Calu3 (cell line): ENCODE data around the gene TTLL11. TPM values are rescaled to one million over a fixed set of nuclear protein-coding genes. Genes with fewer than 3 reads are reported as not detected.

Experiments used
- BruUV-seq: library from RNA; stranded (reverse); fragments of 400-500 nt; replicated peaks from 2 replicates; lab custom pipeline; 2021; lab: Mats Ljungman, UMichigan
- CTCF ChIA-PET: fragments of 300-600 bp; sonication (Branson Sonifier 250); formaldehyde crosslinking; loops from one replicate; lab custom pipeline; 2022; ENCODE audit warnings: antibody characterized with exemption; lab: Charles Lee
- DNase-seq: peaks from one replicate; pipeline ENCODE4 v3.0.0; 2022
- H3K27ac Mint-ChIP-seq: one replicate; pipeline ENCODE4 v1.8.0; 2022; ENCODE audit warnings: mixed read lengths; ENCODE audit not compliant: unreplicated experiment
- H3K27me3 Mint-ChIP-seq: one replicate; pipeline ENCODE4 v1.8.0; 2022; ENCODE audit warnings: mixed read lengths; ENCODE audit not compliant: unreplicated experiment
- H3K36me3 Mint-ChIP-seq: one replicate; pipeline ENCODE4 v1.8.0; 2022; ENCODE audit warnings: mild to moderate bottlenecking, moderate library complexity, mixed read lengths; ENCODE audit not compliant: insufficient read depth, unreplicated experiment
- H3K4me1 Mint-ChIP-seq: one replicate; pipeline ENCODE4 v1.8.0; 2022; ENCODE audit warnings: mild to moderate bottlenecking, low read depth, mixed read lengths; ENCODE audit not compliant: unreplicated experiment
- H3K4me3 Mint-ChIP-seq: one replicate; pipeline ENCODE4 v1.8.0; 2022; ENCODE audit warnings: mild to moderate bottlenecking, low read depth, moderate library complexity, mixed read lengths; ENCODE audit not compliant: unreplicated experiment
- H3K9me3 Mint-ChIP-seq: one replicate; pipeline ENCODE4 v1.8.0; 2022; ENCODE audit warnings: low read depth, mixed read lengths; ENCODE audit not compliant: unreplicated experiment
- intact Hi-C: fragments of 100-400 bp; cut with micrococcal nuclease; formaldehyde crosslinking; loops from one replicate; pipeline ENCODE4 v1.10.0; 2022; ENCODE audit not compliant: unreplicated experiment
- total RNA-seq: library from RNA; stranded (reverse); gene quantifications from 2 replicates; pipeline ENCODE4 v1.2.3, GENCODE V29; 2022
- TF ChIP-seq, protein P1 (sequence below): fragments of 200-600 bp; IDR thresholded peaks from one replicate; pipeline ENCODE4 v1.8.0; 2022; ENCODE audit warnings: antibody characterized with exemption; ENCODE audit not compliant: unreplicated experiment

The TTLL11 gene
- total RNA-seq, 1 experiment from 2014 or later = 10.5 TPM

DNA sequence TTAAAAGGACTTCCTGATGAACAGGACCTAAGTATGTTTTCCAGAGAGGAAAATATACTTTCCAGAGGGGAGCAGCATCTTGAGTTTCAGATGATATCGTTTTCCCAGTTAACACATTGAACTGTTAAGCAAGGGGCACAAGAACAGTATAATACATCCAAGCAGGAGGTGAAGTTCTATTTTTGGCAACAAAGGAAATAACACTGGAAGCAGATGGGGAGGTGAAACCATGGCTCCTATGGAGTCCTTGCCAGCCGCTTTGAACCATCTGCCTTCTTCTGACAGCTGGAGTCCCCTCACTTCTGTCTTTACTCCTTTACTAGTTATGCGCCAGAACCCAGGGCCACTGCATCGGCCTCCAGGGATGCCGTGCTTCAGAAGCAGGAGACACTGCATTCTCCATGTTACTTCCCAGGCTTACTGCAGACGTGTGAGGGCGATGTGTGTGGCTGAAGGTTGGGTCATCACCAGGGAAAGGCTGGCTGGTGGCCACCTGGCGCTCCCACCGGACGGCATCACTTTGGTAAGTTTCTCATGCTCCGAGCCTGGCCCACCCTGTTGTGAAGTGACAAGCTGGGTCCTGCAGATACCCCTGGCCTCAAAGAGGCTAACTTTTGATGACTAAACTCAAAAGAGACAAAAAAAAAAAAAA lies 77.8 kb downstream of the TTLL11 start:
- Mint-ChIP-seq H3K4me1 (no peaks in the 10 kb centered on the region), H3K9me3 (no peaks in the 10 kb centered on the region), H3K36me3 (no peaks in the 10 kb centered on the region), H3K27me3 (no peaks in the 10 kb centered on the region), H3K27ac (no peak overlapping the region), H3K4me3 (no peak overlapping the region)
- no peak for DNase-seq
- no TSS peak for BruUV-seq
- intact Hi-C loops = no loop called here
- TF ChIP-seq, protein P1, sequence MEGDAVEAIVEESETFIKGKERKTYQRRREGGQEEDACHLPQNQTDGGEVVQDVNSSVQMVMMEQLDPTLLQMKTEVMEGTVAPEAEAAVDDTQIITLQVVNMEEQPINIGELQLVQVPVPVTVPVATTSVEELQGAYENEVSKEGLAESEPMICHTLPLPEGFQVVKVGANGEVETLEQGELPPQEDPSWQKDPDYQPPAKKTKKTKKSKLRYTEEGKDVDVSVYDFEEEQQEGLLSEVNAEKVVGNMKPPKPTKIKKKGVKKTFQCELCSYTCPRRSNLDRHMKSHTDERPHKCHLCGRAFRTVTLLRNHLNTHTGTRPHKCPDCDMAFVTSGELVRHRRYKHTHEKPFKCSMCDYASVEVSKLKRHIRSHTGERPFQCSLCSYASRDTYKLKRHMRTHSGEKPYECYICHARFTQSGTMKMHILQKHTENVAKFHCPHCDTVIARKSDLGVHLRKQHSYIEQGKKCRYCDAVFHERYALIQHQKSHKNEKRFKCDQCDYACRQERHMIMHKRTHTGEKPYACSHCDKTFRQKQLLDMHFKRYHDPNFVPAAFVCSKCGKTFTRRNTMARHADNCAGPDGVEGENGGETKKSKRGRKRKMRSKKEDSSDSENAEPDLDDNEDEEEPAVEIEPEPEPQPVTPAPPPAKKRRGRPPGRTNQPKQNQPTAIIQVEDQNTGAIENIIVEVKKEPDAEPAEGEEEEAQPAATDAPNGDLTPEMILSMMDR = no peak
- CTCF ChIA-PET = no interaction called here

DNA sequence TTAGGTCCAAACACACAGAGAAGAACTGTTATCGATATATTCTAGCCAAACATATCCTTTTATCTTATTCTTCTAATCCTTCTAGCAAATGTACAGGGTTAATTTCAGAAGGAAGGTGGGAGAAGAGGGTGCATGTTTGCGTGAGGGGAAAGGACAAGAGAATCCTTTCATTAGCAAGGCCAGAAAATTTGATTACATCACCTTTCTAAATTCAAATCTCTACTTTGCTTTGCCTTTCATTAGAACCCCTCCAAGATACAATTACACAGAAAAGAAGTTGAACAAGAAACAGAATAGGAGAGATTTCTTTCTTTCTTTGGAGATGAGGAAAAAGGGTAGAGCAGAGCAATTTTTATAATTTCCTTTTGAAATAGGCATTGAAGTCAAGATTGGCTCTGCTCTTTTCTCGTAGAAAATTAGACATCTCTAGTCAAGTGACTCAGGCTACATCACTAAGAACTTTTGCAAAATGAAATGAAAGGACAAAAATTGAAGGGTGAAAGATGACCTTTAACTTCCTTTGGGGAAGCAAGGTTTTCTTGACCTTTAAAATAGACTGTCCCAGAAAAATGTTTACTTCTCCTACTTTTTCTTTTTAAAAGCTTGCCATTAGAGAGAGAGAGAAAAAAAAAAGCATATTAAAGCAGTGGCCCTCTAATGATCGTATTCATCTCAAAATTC lies 81.2 kb downstream of the TTLL11 start:
- H3K4me3 Mint-ChIP-seq = no peak overlapping the region
- no peak overlapping the region for H3K27ac Mint-ChIP-seq
- intact Hi-C loops = no loop called here
- TF ChIP-seq, protein P1 = no peak
- BruUV-seq = no TSS peak
- no peak for DNase-seq
- H3K27me3 Mint-ChIP-seq = no peaks in the 10 kb centered on the region
- no peaks in the 10 kb centered on the region for H3K4me1 Mint-ChIP-seq
- CTCF ChIA-PET = interaction anchor here (0.6 kb wide), 1 partner anchor 145 kb away, joined by 3 read pairs; no protein-coding TSS in a partner anchor
- no peaks in the 10 kb centered on the region for H3K36me3 Mint-ChIP-seq
- no peaks in the 10 kb centered on the region for H3K9me3 Mint-ChIP-seq

DNA sequence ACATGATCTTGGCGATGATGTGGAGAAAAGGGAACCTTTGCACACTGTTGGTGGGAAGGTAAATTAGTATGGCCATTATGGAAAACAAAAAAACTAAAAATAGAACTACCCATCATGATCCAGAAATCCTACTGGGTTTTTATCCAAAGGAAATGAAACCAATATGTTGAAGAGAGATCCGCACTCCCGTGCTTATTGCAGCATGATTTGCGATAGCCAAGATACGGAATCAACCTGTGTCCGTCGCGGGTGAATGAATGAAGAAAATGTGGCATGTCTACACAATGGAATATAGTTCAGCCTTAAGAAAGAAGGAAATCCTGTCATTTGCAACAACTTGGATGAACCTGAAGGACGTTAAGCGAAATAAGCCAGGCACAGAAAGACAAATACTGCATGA lies 84.5 kb downstream of the TTLL11 start:
- DNase-seq = no peak
- Mint-ChIP-seq H3K4me3 (no peak overlapping the region), H3K27ac (no peak overlapping the region), H3K36me3 (no peaks in the 10 kb centered on the region), H3K9me3 (no peaks in the 10 kb centered on the region), H3K4me1 (no peaks in the 10 kb centered on the region), H3K27me3 (no peaks in the 10 kb centered on the region)
- BruUV-seq = no TSS peak
- intact Hi-C loops = no loop called here
- CTCF ChIA-PET = no interaction called here
- TF ChIP-seq, protein P1 = no peak

DNA sequence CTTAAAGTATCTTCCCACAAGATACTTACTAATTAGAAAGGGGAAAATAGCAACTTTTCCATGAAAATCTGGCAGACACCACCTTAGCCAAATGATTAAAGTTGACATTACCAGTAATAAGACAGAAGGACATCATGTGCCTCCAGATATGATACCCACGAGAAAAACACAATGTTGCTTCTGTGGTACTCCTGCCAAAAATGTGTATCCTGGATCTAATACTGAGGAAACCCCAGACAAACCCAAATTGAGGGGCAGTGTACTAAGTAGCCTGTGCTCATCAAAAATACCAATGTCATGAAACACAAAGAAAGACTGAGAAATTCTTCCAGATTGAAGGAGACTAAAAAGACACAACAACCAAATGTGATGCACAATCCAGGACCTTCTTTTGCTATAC lies 85.3 kb downstream of the TTLL11 start:
- no TSS peak for BruUV-seq
- Mint-ChIP-seq H3K27me3 (no peaks in the 10 kb centered on the region), H3K4me3 (no peak overlapping the region), H3K27ac (no peak overlapping the region), H3K4me1 (no peaks in the 10 kb centered on the region), H3K9me3 (no peaks in the 10 kb centered on the region), H3K36me3 (no peaks in the 10 kb centered on the region)
- intact Hi-C loops = no loop called here
- TF ChIP-seq, protein P1 = no peak
- no peak for DNase-seq
- CTCF ChIA-PET = no interaction called here
